OCI-LY1 (cell line): ENCODE measurements around the gene ZDHHC11.
"Not testable (repeated sequence)": the region's sequence is repeated elsewhere in the genome, so short reads cannot be mapped to it uniquely, and the experiment has no call there.

Source experiments
- H2AFZ ChIP-seq: fragments of 200-600 bp; sonication (generic), shearing (Covaris generic); 2 replicates; pipeline ENCODE4 v1.6.0; 2014; ENCODE audit warnings: antibody characterized with exemption, mild to moderate bottlenecking, low read length
- H3F3A ChIP-seq: fragments of 200-600 bp; sonication (generic), shearing (Covaris generic); 2 replicates; pipeline ENCODE4 v1.6.0; 2014; ENCODE audit warnings: mild to moderate bottlenecking, antibody characterized with exemption, low read length, moderate library complexity; ENCODE audit not compliant: insufficient read depth
- H3K27ac ChIP-seq: fragments of 200-600 bp; sonication (generic); 2 replicates; pipeline ENCODE4 v1.5.1; 2014; ENCODE audit warnings: low read length, mixed run types, mild to moderate bottlenecking, low read depth; ENCODE audit not compliant: poor library complexity, severe bottlenecking
- H3K27me3 ChIP-seq: fragments of 200-600 bp; sonication (generic); 2 replicates; pipeline ENCODE4 v1.6.0; 2014; ENCODE audit warnings: antibody characterized with exemption, mild to moderate bottlenecking, low read length, moderate library complexity; ENCODE audit not compliant: insufficient read depth
- H3K36me3 ChIP-seq: fragments of 200-600 bp; sonication (generic); 2 replicates; pipeline ENCODE4 v1.6.1; 2014; ENCODE audit warnings: mild to moderate bottlenecking, antibody characterized with exemption, low read length, moderate library complexity, mixed read lengths; ENCODE audit not compliant: insufficient read depth
- H3K4me1 ChIP-seq: fragments of 200-600 bp; sonication (generic); 2 replicates; pipeline ENCODE4 v1.5.1; 2014; ENCODE audit warnings: mild to moderate bottlenecking, low read length, moderate library complexity; ENCODE audit not compliant: insufficient read depth, severe bottlenecking
- H3K4me2 ChIP-seq: fragments of 200-600 bp; sonication (generic), shearing (Covaris generic); 2 replicates; pipeline ENCODE4 v1.6.1; 2014; ENCODE audit warnings: low read length
- H3K4me3 ChIP-seq: fragments of 200-600 bp; sonication (generic); 2 replicates; pipeline ENCODE4 v1.5.1; 2014; ENCODE audit warnings: low read length, low read depth, mild to moderate bottlenecking, mixed read lengths; ENCODE audit not compliant: poor library complexity, severe bottlenecking
- H3K79me2 ChIP-seq: fragments of 200-600 bp; shearing (Covaris generic); 2 replicates; pipeline ENCODE4 v1.6.1; 2016; ENCODE audit warnings: mixed run types, low read length, mixed read lengths; ENCODE audit not compliant: insufficient read depth
- H3K9ac ChIP-seq: fragments of 200-600 bp; sonication (generic), shearing (Covaris generic); 2 replicates; pipeline ENCODE4 v1.6.1; 2014; ENCODE audit warnings: mild to moderate bottlenecking, low read length, mixed read lengths
- H3K9me2 ChIP-seq: fragments of 200-600 bp; sonication (generic), shearing (Covaris generic); 2 replicates; pipeline ENCODE4 v1.6.1; 2014; ENCODE audit warnings: low read depth, mild to moderate bottlenecking, low read length, mixed read lengths
- H3K9me3 ChIP-seq: fragments of 200-600 bp; shearing (Covaris generic); 2 replicates; pipeline ENCODE4 v1.6.1; 2014; ENCODE audit warnings: low read length, mixed read lengths
- H4K20me1 ChIP-seq: fragments of 200-600 bp; sonication (generic), shearing (Covaris generic); 2 replicates; pipeline ENCODE4 v1.6.0; 2016; ENCODE audit warnings: mild to moderate bottlenecking, low read length; ENCODE audit not compliant: insufficient read depth
- CTCF ChIP-seq: fragments of 200-600 bp; sonication (generic), shearing (Covaris generic); IDR thresholded peaks from 2 replicates; pipeline ENCODE4 v1.5.1; 2017; ENCODE audit warnings: mild to moderate bottlenecking, antibody characterized with exemption, low read length, moderate library complexity, mixed read lengths
- EZH2 ChIP-seq: fragments of 200-600 bp; sonication (generic), shearing (Covaris generic); IDR thresholded peaks from 2 replicates; pipeline ENCODE4 v1.8.0; 2017; ENCODE audit warnings: borderline replicate concordance, mixed run types, mild to moderate bottlenecking, antibody characterized with exemption, low read length, moderate library complexity, mixed read lengths

ZDHHC11 gene

GRCh38 chr5:816176-816575 lies 34.6 kb downstream of the ZDHHC11 start:
- Histone ChIP-seq H4K20me1 (no peaks in the 10 kb centered on the region), H3K36me3 (no peaks in the 10 kb centered on the region), H3F3A (no peaks in the 10 kb centered on the region), H3K4me3 (no peak overlapping the region), H3K4me1 (no peaks in the 10 kb centered on the region), H3K9ac (no peak overlapping the region), H3K79me2 (no peaks in the 10 kb centered on the region), H3K9me2 (no peaks in the 10 kb centered on the region), H2AFZ (no peak overlapping the region), H3K27ac (no peak overlapping the region), H3K27me3 (no peaks in the 10 kb centered on the region), H3K4me2 (no peak overlapping the region), H3K9me3 (no peaks in the 10 kb centered on the region)
- TF ChIP-seq CTCF, result no peak
- no peak for TF ChIP-seq EZH2

- no peak for TF ChIP-seq CTCF
- TF ChIP-seq EZH2, result no peak
- Histone ChIP-seq H3K79me2 (no peaks in the 10 kb centered on the region), H3K9me3 (no peaks in the 10 kb centered on the region), H3K4me2 (no peak overlapping the region), H3K4me3 (no peak overlapping the region), H3F3A (no peaks in the 10 kb centered on the region), H3K27ac (no peak overlapping the region), H4K20me1 (no peaks in the 10 kb centered on the region), H3K4me1 (no peaks in the 10 kb centered on the region), H3K9me2 (no peaks in the 10 kb centered on the region), H2AFZ (no peak overlapping the region), H3K9ac (no peak overlapping the region), H3K27me3 (no peaks in the 10 kb centered on the region), H3K36me3 (no peaks in the 10 kb centered on the region)
These were observed 35.3 kb downstream of the ZDHHC11 start for GRCh38 chr5:815449-815848.

GRCh38 chr5:813575-813974 lies 37.2 kb downstream of the ZDHHC11 start:
- not testable (repeated sequence) for H3K4me2 ChIP-seq, H3K27me3 ChIP-seq, H2AFZ ChIP-seq, H3K79me2 ChIP-seq, H3K4me1 ChIP-seq, H3K9me2 ChIP-seq, H3F3A ChIP-seq, H4K20me1 ChIP-seq, H3K4me3 ChIP-seq, H3K27ac ChIP-seq, H3K9ac ChIP-seq, H3K9me3 ChIP-seq, H3K36me3 ChIP-seq

- not testable (repeated sequence) for H3K4me2 ChIP-seq, H4K20me1 ChIP-seq, H3K9me2 ChIP-seq, H3K4me1 ChIP-seq, H3K4me3 ChIP-seq, H3K9me3 ChIP-seq, H3K27ac ChIP-seq, H2AFZ ChIP-seq, H3K27me3 ChIP-seq, H3K36me3 ChIP-seq, H3F3A ChIP-seq, H3K79me2 ChIP-seq, H3K9ac ChIP-seq
These were observed 39.4 kb downstream of the ZDHHC11 start for GRCh38 chr5:811384-811783.

- not testable (repeated sequence) for H2AFZ ChIP-seq, H3F3A ChIP-seq, H3K36me3 ChIP-seq, H3K4me3 ChIP-seq, H3K4me2 ChIP-seq, H3K79me2 ChIP-seq, H3K27ac ChIP-seq, H3K4me1 ChIP-seq, H3K9ac ChIP-seq, H3K27me3 ChIP-seq, H3K9me3 ChIP-seq, H3K9me2 ChIP-seq, H4K20me1 ChIP-seq
These were observed 42.9 kb downstream of the ZDHHC11 start for GRCh38 chr5:807719-808514.
